K562 (cell line): Measurements from ENCODE around the gene SPI1. TPM values are rescaled to one million over a fixed set of nuclear protein-coding genes. Genes with fewer than 3 reads are reported as not detected.

ENCODE experiments used
- ATAC-seq: fragments of 200-7000 bp; cut with Tn5 transposase; 3 replicates; pipeline ENCODE4 v1.9.1; 2020; ENCODE audit warnings: moderate library complexity
- BruUV-seq: library from RNA; stranded (reverse); fragments of 400-500 nt; replicated peaks from 2 replicates; lab custom pipeline; 2021; lab: Mats Ljungman, UMichigan
- CTCF ChIA-PET: fragments of 300-600 bp; formaldehyde crosslinking; extraction: SDS; loops from one replicate; lab custom pipeline; 2021; ENCODE audit warnings: low intra/inter-chr PET ratio; lab: Yijun Ruan, JAX
- POLR2A ChIA-PET: fragments of 300-600, 350-650 bp; sonication (Branson Sonifier 250); formaldehyde crosslinking; extraction: SDS; loops from one replicate; lab custom pipeline; 2021; ENCODE audit warnings: antibody characterized with exemption, inconsistent platforms; lab: Yijun Ruan, JAX
- DNase-seq, 4 experiments: peaks; one replicate each; pipeline versions ENCODE4 v3.0.0 to v3.0.0-alpha.2; 2011 to 2018; ENCODE audit warnings: low spot score in 3 of 4, mixed read lengths in 3 of 4; ENCODE audit errors: extremely low read depth in 1 of 4
- FAIRE-seq: peaks from 2 replicates; lab custom pipeline; 2011; peaks lifted over from hg19 to GRCh38; lab: Jason Lieb, UNC
- H2AFZ ChIP-seq: 2 replicates; pipeline ENCODE4 v1.6.0; 2011; ENCODE audit warnings: low read depth, low read length, control low read depth, inconsistent platforms
- H3K27ac ChIP-seq: fragments of 200-600 bp; 3 replicates; pipeline ENCODE4 v1.8.0; 2011; ENCODE audit warnings: low read depth, mild to moderate bottlenecking, control low read depth, inconsistent platforms, low read length, moderate library complexity, mixed read lengths; ENCODE audit errors: extremely low read depth
- H3K27me3 ChIP-seq, 2 experiments: fragments of 300-600 bp in 1 of 2; 2 replicates in 1 of 2; 3 replicates in 1 of 2; pipeline versions ENCODE4 v1.6.0 to v1.8.0; 2011; ENCODE audit warnings: inconsistent platforms in 2 of 2, low read length in 2 of 2, mild to moderate bottlenecking in 1 of 2, mixed read lengths in 1 of 2, moderate library complexity in 1 of 2; ENCODE audit not compliant: control insufficient read depth in 2 of 2, insufficient read depth in 2 of 2
- H3K36me3 ChIP-seq: fragments of 300-600 bp; 3 replicates; pipeline ENCODE4 v1.8.0; 2011; ENCODE audit warnings: mild to moderate bottlenecking, low read length, inconsistent platforms; ENCODE audit not compliant: control insufficient read depth, insufficient read depth
- H3K4me1 ChIP-seq, 2 experiments: fragments of 200-600 bp in 1 of 2; replicated peaks in 1 of 2; 2 replicates in 1 of 2; 3 replicates in 1 of 2; pipeline versions ENCODE4 v1.5.1 to v1.8.0; 2011; ENCODE audit warnings: inconsistent platforms in 2 of 2, low read length in 2 of 2, mild to moderate bottlenecking in 1 of 2, mixed read lengths in 1 of 2, moderate library complexity in 1 of 2; ENCODE audit not compliant: control insufficient read depth in 2 of 2, insufficient read depth in 2 of 2
- H3K4me2 ChIP-seq: 2 replicates; pipeline ENCODE4 v1.6.1; 2011; ENCODE audit warnings: low read length, control low read depth, inconsistent platforms, mixed read lengths; ENCODE audit not compliant: insufficient read depth
- H3K4me3 ChIP-seq: fragments of 200-600 bp; sonication (generic), shearing (Covaris generic); 2 replicates; pipeline ENCODE4 v1.5.1; 2016; ENCODE audit warnings: control low read depth, inconsistent platforms
- H3K79me2 ChIP-seq: fragments of 200-600 bp; 3 replicates; pipeline ENCODE4 v1.8.0; 2011; ENCODE audit warnings: low read length, inconsistent platforms; ENCODE audit not compliant: control insufficient read depth, insufficient read depth
- H3K9ac ChIP-seq, 2 experiments: 2 replicates each; pipeline versions ENCODE4 v1.6.0 to v1.6.1; 2011; ENCODE audit warnings: low read depth in 2 of 2, low read length in 2 of 2, control low read depth in 1 of 2, inconsistent platforms in 1 of 2, mild to moderate bottlenecking in 1 of 2, mixed read lengths in 1 of 2; ENCODE audit not compliant: insufficient read depth in 1 of 2
- H3K9me1 ChIP-seq: one replicate; pipeline ENCODE4 v1.6.0; 2011; ENCODE audit warnings: inconsistent platforms, mild to moderate bottlenecking, low read length, moderate library complexity; ENCODE audit not compliant: control insufficient read depth, insufficient read depth
- H3K9me3 ChIP-seq: replicated peaks from 2 replicates; pipeline ENCODE4 v1.5.1; 2011; ENCODE audit warnings: low read depth, low read length, inconsistent platforms; ENCODE audit not compliant: control insufficient read depth, insufficient read depth
- H4K20me1 ChIP-seq: replicated peaks from 2 replicates; pipeline ENCODE4 v1.6.1; 2011; ENCODE audit warnings: low read length, inconsistent platforms, mixed read lengths; ENCODE audit not compliant: control insufficient read depth, insufficient read depth
- FOSL1 ChIP-seq: fragments of 200-800 bp; sonication (Bioruptor generic); conservative IDR thresholded peaks from 2 replicates; pipeline ENCODE4 v1.6.1; 2016; ENCODE audit warnings: missing genetic modification characterization, missing compliant biosample characterization
- HDAC3 ChIP-seq: fragments of 450-650 bp; IDR thresholded peaks from 2 replicates; pipeline ENCODE4 v1.6.1; 2018; ENCODE audit warnings: borderline replicate concordance, mild to moderate bottlenecking, moderate library complexity; ENCODE audit not compliant: partially characterized antibody
- MAZ ChIP-seq, 2 experiments: fragments of 450-650 bp in 1 of 2; sonication (generic) in 1 of 2; formaldehyde crosslinking; IDR thresholded peaks in 1 of 2; conservative IDR thresholded peaks in 1 of 2; 2 replicates each; pipeline versions ENCODE4 v1.4.0 to v1.5.0; 2020; ENCODE audit warnings: mild to moderate bottlenecking in 1 of 2, missing genetic modification reagents in 1 of 2
- MBD1 ChIP-seq: fragments of 250-450 bp; sonication (Bioruptor Pico); IDR thresholded peaks from 2 replicates; pipeline ENCODE4 v1.8.0; 2022; ENCODE audit warnings: inconsistent platforms
- MYC ChIP-seq, 2 experiments: fragments of 250-450 bp in 1 of 2; sonication (Bioruptor Pico) in 1 of 2; IDR thresholded peaks; 2 replicates each; pipeline versions ENCODE4 v1.5.1 to v1.6.1; 2012 to 2021; ENCODE audit warnings: low read depth in 2 of 2, borderline replicate concordance in 1 of 2, improper control_type of control experiment in 1 of 2, low read length in 1 of 2, mild to moderate bottlenecking in 1 of 2, moderate library complexity in 1 of 2
- MYNN ChIP-seq, 2 experiments: sonication (generic); formaldehyde crosslinking in 1 of 2; IDR thresholded peaks; 2 replicates each; pipeline versions ENCODE4 v1.5.0 to v1.6.1; 2016 to 2020; ENCODE audit warnings: antibody characterized with exemption in 1 of 2, missing genetic modification reagents in 1 of 2
- PCBP2 ChIP-seq: fragments of 200-400 bp; formaldehyde crosslinking; IDR thresholded peaks from 2 replicates; pipeline ENCODE4 v1.6.1; 2018; ENCODE audit warnings: low read length, low read depth, mild to moderate bottlenecking, moderate library complexity; ENCODE audit not compliant: poor library complexity, severe bottlenecking
- POLR3A ChIP-seq: IDR thresholded peaks from 2 replicates; pipeline ENCODE4 v1.6.1; 2011; ENCODE audit warnings: borderline replicate concordance, mild to moderate bottlenecking, moderate library complexity; ENCODE audit not compliant: insufficient read length, insufficient read depth; ENCODE audit errors: extremely low read depth
- SMC3 ChIP-seq: conservative IDR thresholded peaks from 2 replicates; pipeline ENCODE4 v1.6.1; 2011; ENCODE audit warnings: low read depth, low read length, improper control_type of control experiment; ENCODE audit not compliant: insufficient read depth
- TCF7L2 ChIP-seq: fragments of 150-350 bp; IDR thresholded peaks from 2 replicates; pipeline ENCODE4 v1.6.1; 2016; ENCODE audit warnings: low read depth, mild to moderate bottlenecking, low read length, moderate library complexity
- TFAP4 ChIP-seq: sonication (generic); formaldehyde crosslinking; IDR thresholded peaks from 2 replicates; pipeline ENCODE4 v1.8.0; 2022; ENCODE audit warnings: missing genetic modification reagents, mild to moderate bottlenecking, moderate library complexity, borderline replicate concordance
- ZFX ChIP-seq: sonication (generic); formaldehyde crosslinking; IDR thresholded peaks from 2 replicates; pipeline ENCODE4 v1.8.0; 2022; ENCODE audit warnings: mild to moderate bottlenecking, missing genetic modification reagents, moderate library complexity
- ZKSCAN1 ChIP-seq: fragments of 150-350 bp; IDR thresholded peaks from 2 replicates; pipeline ENCODE4 v1.6.1; 2016; ENCODE audit warnings: low read depth, low read length
- ZNF174 ChIP-seq: fragments of 250-450 bp; sonication (Bioruptor Pico); IDR thresholded peaks from 2 replicates; pipeline ENCODE4 v1.4.0; 2020; ENCODE audit warnings: mild to moderate bottlenecking
- ZNF197 ChIP-seq: fragments of 200-800 bp; sonication (Bioruptor generic); IDR thresholded peaks from 2 replicates; pipeline ENCODE4 v1.6.1; 2016; ENCODE audit warnings: low read depth, missing genetic modification characterization, missing compliant biosample characterization
- ZNF584 ChIP-seq: fragments of 200-800 bp; sonication (Bioruptor generic); IDR thresholded peaks from 2 replicates; pipeline ENCODE4 v1.6.1; 2016; ENCODE audit warnings: low read depth, mild to moderate bottlenecking, missing genetic modification characterization, missing compliant biosample characterization
- WGBS: fragments of 100-300 bp; shearing (Covaris generic); methylation state at CpG from one replicate; pipeline ENCODE4 v1.1.6; 2016; ENCODE audit warnings: low coverage, mixed read lengths; ENCODE audit not compliant: insufficient coverage; ENCODE audit errors: missing lambda C conversion rate; 5-methylcytosine and 5-hydroxymethylcytosine counted together
- in situ Hi-C: fragments of 300-500 bp; cut with MboI; formaldehyde crosslinking; loops from 4 replicates; pipeline ENCODE4 v1.15.0; 2018; ENCODE audit warnings: inconsistent platforms, mixed read lengths
- intact Hi-C: fragments of 100-400 bp; cut with micrococcal nuclease; formaldehyde crosslinking; loops from 2 replicates; pipeline ENCODE4 v1.14.2; 2022
- polyA plus RNA-seq, 8 experiments: library from polyadenylated mRNA; depleted of rRNA in 4 of 8; stranded (reverse) in 5 of 8; unstranded in 3 of 8; fragments of >200 nt; fragmentation: Nextera tagmentation in 2 of 8; fragmentation: Illumina TruSeq in 1 of 8; extraction: Ambion mirVana in 2 of 8; extraction: Trizol in 1 of 8; gene quantifications; 2 replicates each; pipeline versions ENCODE4 v1.2.1 to v1.2.3, GENCODE V29; 2011 to 2014; ENCODE audit warnings: inconsistent platforms in 1 of 8, missing spikeins in 1 of 8
- total RNA-seq, 7 experiments: library from RNA; depleted of rRNA in 6 of 7; stranded (reverse); fragments of >200 nt in 6 of 7; fragmentation: Illumina TruSeq in 2 of 7; extraction: Trizol in 2 of 7; gene quantifications; 2 replicates each; pipeline versions ENCODE4 v1.2.1 to v1.2.3, GENCODE V29; 2011 to 2021; ENCODE audit warnings: low replicate concordance in 1 of 7

The SPI1 gene
- total and polyA plus RNA-seq, 9 of the 15 experiments (the other 6 are each of a cell fraction or from before 2014, with no cell fraction given) = 0.10 to 33.7 (median 10.3) TPM

- no peaks in the 10 kb centered on the region for H4K20me1 ChIP-seq
- intact Hi-C loops = loop anchor here (1.0 to 10.0 kb wide), 3 partner anchors 34 to 241 kb away; partner anchors contain the start of gene SLC39A13
- H3K36me3 ChIP-seq = peaks cover 15% of the 10 kb centered on the region; the same call in 1 of the 3 replicates
- ATAC-seq (peak; percentile 72), DNase-seq (peak; percentile 81 to 88 (median 85)), FAIRE-seq (peak; percentile 75)
- ChIA-PET CTCF (interaction anchor here (0.7 to 1.9 kb wide), 5 partner anchors 34 to 243 kb away, joined by 3 to 11 read pairs (median 5); partner anchors contain the start of gene SLC39A13), POLR2A (interaction anchor here (0.6 to 1.5 kb wide), 5 partner anchors 10 to 180 kb away, joined by 3 to 6 read pairs (median 3); no protein-coding TSS in a partner anchor)
- no TSS peak for BruUV-seq
- in situ Hi-C loops = loop anchor here (5.0 kb wide), 1 partner anchor 33 kb away; the partner anchor contains the start of gene SLC39A13
- H3K9me3 ChIP-seq = no peaks in the 10 kb centered on the region
- peak overlapping the region in 1 of 2 experiments; percentile 45; a peak in 1 of 4 replicates for H3K9ac ChIP-seq
- peak overlapping the region; percentile 64 for H2AFZ ChIP-seq
- WGBS = 33% methylated on average over 19 of the region's 19 CpGs
- no peaks in the 10 kb centered on the region for H3K27me3 ChIP-seq
- no peak overlapping the region for H3K4me2 ChIP-seq
- peaks cover 37 to 54% of the 10 kb centered on the region in 2 experiments for H3K4me1 ChIP-seq
- H3K79me2 ChIP-seq = peaks cover 26% of the 10 kb centered on the region
- no peak overlapping the region for H3K27ac ChIP-seq
- H3K4me3 ChIP-seq = no peak overlapping the region
- no peaks in the 10 kb centered on the region for H3K9me1 ChIP-seq
- TF ChIP-seq ZNF584 (CRISPR knock-in tag) (no peak), ZKSCAN1 (0 out of 2 replicates have a peak, but pooled peaks have one; percentile 59), TFAP4 (CRISPR knock-in tag) (peak; percentile 48; the same call in 1 of the 2 replicates), SMC3 (peak; percentile 92), POLR3A (no peak), PCBP2 (no peak), MYC (IDR thresholded peaks at IDR 0.05; ENCODE audit: low read depth, low read length) (peak; percentile 49; the same call in 1 of the 2 replicates), MYC (CRISPR knock-in tag; IDR thresholded peaks at IDR 0.05; ENCODE audit: borderline replicate concordance, low read depth) (no peak), ZFX (CRISPR knock-in tag) (peak; percentile 44; the same call in 1 of the 2 replicates), FOSL1 (peak; percentile 31), MYNN (IDR thresholded peaks at IDR 0.05) (0 out of 2 replicates have a peak, but pooled peaks have one; percentile 33), MYNN (CRISPR knock-in tag; IDR thresholded peaks at IDR 0.05) (no peak), TCF7L2 (no peak), MAZ (CRISPR knock-in tag; conservative IDR thresholded peaks at IDR 0.05 in 1 of 2, IDR thresholded peaks at IDR 0.05 in 1 of 2) (peak in 1 of 2 experiments; percentile 36; a peak in 1 of 4 replicates), ZNF197 (no peak), HDAC3 (no peak), MBD1 (CRISPR knock-in tag) (no peak), ZNF174 (CRISPR knock-in tag) (no peak)
Observed at GRCh38 chr11:47373876-47374719, 4.2 kb downstream of the SPI1 start.
